Activated naive CD4-positive, alpha-beta T cell treated with anti-CD3 and anti-CD28 coated beads, Interleukin-2, amount 50 U/mL, for 16 hours (primary cell): ENCODE results near the gene NFATC2.

ENCODE experiments used
- DNase-seq: peaks from one replicate; pipeline ENCODE4 v3.0.0-alpha.2; 2020

Gene NFATC2

GRCh38 chr20:51386586-51386985 lies 155.9 kb downstream of the NFATC2 start:
- no peak for DNase-seq

DNA sequence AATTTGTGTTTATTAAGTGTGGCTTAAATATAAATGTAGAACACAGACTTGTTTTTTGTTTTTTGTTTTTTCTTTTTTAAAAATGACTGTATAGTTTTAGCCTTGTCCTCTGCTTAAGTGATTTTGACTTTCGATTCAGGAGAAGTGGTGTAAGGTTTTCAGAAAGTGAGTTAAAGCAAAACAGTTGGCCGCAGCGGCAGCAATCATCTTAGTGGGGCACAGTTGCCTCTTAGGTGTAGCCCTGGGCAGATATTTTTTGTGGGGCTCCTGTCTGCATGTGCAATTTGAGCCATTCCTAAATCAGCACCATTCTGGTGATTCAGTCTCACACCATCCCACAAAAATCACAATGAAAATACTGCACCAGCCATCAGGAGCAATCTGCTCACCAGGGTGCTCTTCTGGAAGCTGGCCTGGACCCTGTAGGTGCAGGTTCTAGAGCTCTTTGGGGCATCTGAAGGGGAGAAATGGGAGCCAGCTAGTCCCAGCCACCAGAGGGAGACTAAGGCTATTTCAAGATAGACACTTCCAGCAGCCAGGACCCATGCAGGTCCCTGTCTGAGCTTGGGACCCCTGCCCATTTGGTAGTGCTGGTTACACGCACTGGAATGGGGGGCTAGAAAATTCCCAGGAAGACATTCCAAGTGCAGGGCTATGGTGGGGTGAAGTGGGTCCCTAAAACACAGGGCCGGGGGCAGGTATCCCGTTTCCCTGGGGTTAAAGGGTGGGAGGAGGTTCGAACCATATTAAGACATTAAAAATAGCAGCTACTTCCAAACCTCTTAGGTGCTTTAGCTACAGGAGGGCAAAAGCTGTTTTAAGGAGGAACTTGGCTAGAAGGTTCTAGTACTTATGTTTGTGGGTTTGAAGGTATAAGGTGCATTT lies 156.6 kb downstream of the NFATC2 start:
- peak; percentile 22 for DNase-seq

DNA sequence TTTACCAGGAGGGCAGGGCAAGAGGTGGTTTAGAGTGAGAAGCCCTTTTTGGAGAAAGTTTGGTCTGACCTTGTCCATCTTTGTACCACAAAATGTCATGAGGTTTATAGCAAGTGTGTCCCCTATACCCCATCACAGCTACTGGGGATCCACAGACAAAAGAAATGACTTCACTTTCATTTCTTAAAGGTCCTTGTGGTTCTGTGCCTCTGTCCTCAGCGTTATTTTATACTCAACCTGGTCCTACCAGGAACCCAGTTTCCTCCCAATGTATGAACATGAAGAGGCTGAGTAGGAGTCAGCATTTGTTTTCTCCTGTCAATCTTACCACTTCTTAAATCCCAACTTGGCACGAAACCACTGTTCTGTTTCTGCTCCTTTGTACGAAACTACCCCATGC lies 157.6 kb downstream of the NFATC2 start:
- DNase-seq: no peak

DNA sequence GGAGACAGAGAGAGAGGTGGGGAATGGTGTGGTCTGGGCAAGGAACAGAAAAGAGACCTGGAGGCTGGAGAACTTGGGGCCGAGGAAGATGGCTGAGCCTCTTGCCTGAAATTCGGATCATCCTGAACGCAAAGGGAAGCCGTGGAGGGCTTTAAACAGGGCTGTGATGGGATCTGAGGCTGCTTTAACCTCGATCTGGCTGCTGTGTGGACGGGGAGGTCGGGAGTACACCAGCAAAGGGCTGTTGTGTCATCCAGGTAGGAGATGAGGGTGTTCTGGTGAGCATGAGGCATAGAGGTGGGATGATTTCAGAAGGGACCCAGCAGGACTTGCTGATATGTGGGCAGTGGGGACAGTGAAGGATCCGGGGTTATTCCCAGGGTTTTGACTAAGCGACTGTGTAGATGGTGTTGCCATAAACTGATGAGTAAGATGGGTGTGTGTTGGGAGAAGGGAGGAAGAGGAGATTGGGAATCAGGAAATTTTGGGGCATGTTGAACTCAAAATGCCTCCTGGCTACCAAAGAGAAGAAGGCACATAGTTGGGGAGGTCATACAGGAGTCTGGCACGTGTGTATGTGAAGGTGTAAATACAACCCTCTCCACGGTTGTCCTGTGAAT lies 158.5 kb downstream of the NFATC2 start:
- DNase-seq: no peak

- no peak for DNase-seq
These were observed 159.3 kb downstream of the NFATC2 start for GRCh38 chr20:51382986-51383821.

GRCh38 chr20:51382111-51382985 lies 160.2 kb downstream of the NFATC2 start:
- DNase-seq: no peak

DNA sequence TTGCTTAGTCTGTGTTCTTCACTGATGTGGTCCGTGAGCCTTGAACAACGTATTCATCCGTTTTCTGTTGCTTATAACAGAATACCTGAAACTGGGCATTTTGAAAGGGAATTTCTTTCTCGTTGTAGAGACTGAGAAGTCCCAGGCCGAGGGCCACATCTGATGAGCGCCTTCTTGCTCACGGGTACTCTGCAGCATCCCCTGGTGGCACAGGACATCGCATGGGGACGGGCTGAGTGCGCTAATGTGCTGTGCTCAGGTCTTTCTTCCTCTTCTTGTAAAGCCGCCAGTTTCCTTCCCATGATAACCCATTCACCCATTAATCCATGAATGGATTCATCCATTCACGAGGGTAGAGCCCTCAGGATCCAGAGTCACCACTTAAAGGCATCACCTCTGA lies 161.0 kb downstream of the NFATC2 start:
- no peak for DNase-seq

DNA sequence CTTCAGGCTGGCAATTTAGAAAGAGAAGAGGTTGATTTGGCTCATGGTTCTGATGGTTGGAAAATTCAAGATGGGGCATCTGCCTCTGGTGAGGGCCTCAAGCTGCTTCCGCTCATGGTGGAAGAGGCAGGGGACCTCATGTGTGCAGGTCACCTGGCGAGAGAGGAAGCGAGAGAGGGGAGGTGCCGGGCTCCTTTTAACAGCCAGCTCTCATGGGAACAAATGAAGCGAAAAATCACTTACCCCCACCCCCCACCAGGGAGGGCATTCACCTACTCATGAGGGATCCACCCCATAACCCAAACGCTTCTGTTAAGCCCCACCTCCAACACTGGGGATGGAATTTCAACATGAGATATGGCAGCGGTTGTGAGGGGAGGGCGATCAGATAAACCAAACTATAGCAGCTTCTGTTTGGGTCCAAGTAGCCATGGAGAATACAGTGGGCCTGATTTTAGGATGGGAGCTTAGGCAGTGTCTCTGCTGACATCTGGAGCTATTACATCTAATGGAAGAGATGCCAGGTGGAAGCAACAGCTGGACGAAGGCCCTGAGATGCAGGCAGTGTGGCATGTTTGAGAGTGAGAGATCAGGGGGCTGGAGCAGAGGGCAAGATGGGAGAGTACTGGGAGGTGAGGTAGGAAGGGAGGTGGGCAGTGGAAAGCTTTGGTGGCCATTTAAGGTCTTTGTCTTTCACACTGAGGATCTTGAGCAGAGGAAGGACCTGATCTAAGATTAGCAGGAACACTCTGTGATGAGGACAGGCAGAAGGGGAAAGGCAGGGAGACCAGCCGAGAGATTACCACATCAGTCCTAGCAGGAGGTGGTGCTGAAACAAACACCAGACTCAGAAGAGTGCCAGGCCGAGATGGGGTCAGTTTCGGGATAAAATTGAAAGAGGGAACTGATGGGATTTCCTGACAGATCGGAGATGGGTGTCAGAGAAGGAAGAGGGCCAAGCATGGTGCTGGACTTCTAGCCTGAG lies 161.8 kb downstream of the NFATC2 start:
- DNase-seq: no peak

- no peak for DNase-seq
These were observed 162.7 kb downstream of the NFATC2 start for GRCh38 chr20:51379601-51380341.

GRCh38 chr20:51378171-51378928 lies 164.2 kb downstream of the NFATC2 start:
- no peak for DNase-seq

GRCh38 chr20:51377132-51377531 lies 165.4 kb downstream of the NFATC2 start:
- DNase-seq: no peak

- no peak for DNase-seq
These were observed 166.4 kb downstream of the NFATC2 start for GRCh38 chr20:51376111-51376510.

- DNase-seq: no peak
These were observed 167.0 kb downstream of the NFATC2 start for GRCh38 chr20:51375561-51375960.

- DNase-seq: no peak
These were observed 167.6 kb downstream of the NFATC2 start for GRCh38 chr20:51374961-51375360.

- no peak for DNase-seq
These were observed 168.1 kb downstream of the NFATC2 start for GRCh38 chr20:51374456-51374830.

- DNase-seq: no peak
These were observed 168.6 kb downstream of the NFATC2 start for GRCh38 chr20:51373713-51374455.

GRCh38 chr20:51372966-51373365 lies 169.6 kb downstream of the NFATC2 start:
- no peak for DNase-seq

GRCh38 chr20:51372176-51372803 lies 170.2 kb downstream of the NFATC2 start:
- DNase-seq: peak; percentile 56
